Measurements from ENCODE around the gene EIF4ENIF1. TPM values are rescaled to one million over a fixed set of nuclear protein-coding genes. Genes with fewer than 3 reads are reported as not detected.

EIF4ENIF1 gene
- total RNA-seq, 1 experiment from 2014 or later: 6.2 TPM

DNA sequence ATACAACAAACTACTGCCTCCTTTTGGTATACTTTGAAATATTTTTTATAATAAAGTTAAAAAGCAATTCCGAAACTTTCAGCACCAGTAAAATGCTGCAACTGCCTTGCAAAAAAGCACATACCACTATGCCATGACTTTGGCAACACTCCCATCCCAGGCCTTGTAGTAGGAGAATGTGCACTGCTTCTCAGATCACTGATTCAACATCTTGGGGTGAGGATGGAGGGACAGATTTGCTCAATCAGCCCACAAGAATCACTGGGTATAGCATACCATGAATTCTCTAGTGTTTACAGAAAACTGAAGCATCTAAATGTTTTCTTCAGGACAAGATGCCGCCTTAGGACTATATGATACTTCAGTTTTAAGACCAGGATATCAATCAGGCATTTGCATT, 14.9 kb downstream of the EIF4ENIF1 start:
- H3K9me3 ChIP-seq: no peaks in the 10 kb centered on the region
- no peak for DNase-seq
- no peak overlapping the region for H3K4me3 ChIP-seq
- no peaks in the 10 kb centered on the region for H3K27me3 ChIP-seq
- peaks cover 41% of the 10 kb centered on the region for H3K36me3 ChIP-seq

DNA sequence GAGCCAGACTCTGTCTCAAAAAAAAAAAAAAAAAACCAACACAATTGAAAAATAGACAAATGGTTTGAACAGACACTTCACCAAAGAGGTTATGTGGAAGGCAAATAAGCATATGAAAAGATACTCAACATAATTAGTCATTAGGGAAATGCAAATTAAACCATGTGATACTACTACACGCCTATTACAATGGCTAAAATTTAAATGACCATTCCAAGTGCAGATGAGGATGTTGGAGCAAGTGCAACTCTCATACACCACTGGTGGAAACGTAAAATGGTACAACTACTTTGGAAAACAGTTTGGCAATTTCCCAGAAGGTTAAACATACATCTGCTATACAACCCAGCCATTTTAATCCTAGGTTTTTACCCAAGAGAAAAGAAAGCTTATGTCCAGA, 24.3 kb downstream of the EIF4ENIF1 start:
- no peak for DNase-seq
- Histone ChIP-seq H3K36me3 (peaks cover 58% of the 10 kb centered on the region), H3K9me3 (no peaks in the 10 kb centered on the region), H3K4me3 (no peak overlapping the region), H3K27me3 (no peaks in the 10 kb centered on the region)

GRCh38 chr22:31461699-31462098, 27.9 kb downstream of the EIF4ENIF1 start:
- Histone ChIP-seq H3K36me3 (peaks cover 46% of the 10 kb centered on the region), H3K27me3 (no peaks in the 10 kb centered on the region)
- DNase-seq: no peak

GRCh38 chr22:31451709-31452571, 37.7 kb downstream of the EIF4ENIF1 start:
- H3K4me3 ChIP-seq: no peak overlapping the region
- peak; percentile 5 for DNase-seq
- no peaks in the 10 kb centered on the region for H3K9me3 ChIP-seq
- H3K36me3 ChIP-seq: peaks cover 50% of the 10 kb centered on the region
- H3K27me3 ChIP-seq: no peaks in the 10 kb centered on the region

More at GRCh38 chr22:31461699-31462098, 27.9 kb downstream of the EIF4ENIF1 start:
- H3K9me3 ChIP-seq: no peaks in the 10 kb centered on the region
- H3K4me3 ChIP-seq: no peak overlapping the region

- Histone ChIP-seq H3K36me3 (peaks cover 46% of the 10 kb centered on the region), H3K9me3 (no peaks in the 10 kb centered on the region), H3K27me3 (no peaks in the 10 kb centered on the region), H3K4me3 (no peak overlapping the region)
- DNase-seq: no peak
Observed at GRCh38 chr22:31449506-31449905, 40.1 kb downstream of the EIF4ENIF1 start.

- H3K36me3 ChIP-seq: peaks cover 41% of the 10 kb centered on the region
- H3K27me3 ChIP-seq: no peaks in the 10 kb centered on the region
- H3K9me3 ChIP-seq: no peaks in the 10 kb centered on the region
- H3K4me3 ChIP-seq: no peak overlapping the region
- DNase-seq: no peak
Observed at GRCh38 chr22:31448382-31448781, 41.3 kb downstream of the EIF4ENIF1 start.

DNA sequence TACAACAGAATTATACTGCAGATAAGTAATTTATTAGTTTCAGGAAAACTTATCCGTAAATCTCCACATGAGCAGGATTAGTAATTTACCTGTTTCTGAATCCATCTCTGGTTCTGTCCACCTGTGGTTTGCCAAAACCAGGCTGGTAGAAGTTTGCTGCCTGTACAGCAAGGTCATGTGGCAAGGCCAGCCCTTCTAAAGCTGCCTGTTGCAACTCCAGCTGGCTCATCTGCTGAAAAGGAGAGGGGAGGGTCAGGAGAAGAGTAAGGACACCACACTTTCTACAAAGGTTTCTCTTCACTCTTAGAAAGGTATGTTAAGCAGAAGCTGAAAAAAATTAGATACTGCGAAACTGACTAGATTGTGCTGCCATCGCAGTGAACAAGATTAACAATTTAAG, 42.3 kb downstream of the EIF4ENIF1 start:
- H3K36me3 ChIP-seq: peaks cover 46% of the 10 kb centered on the region
- no peaks in the 10 kb centered on the region for H3K9me3 ChIP-seq
- no peaks in the 10 kb centered on the region for H3K27me3 ChIP-seq
- H3K4me3 ChIP-seq: no peak overlapping the region
- DNase-seq: no peak

GRCh38 chr22:31446767-31447166, 42.9 kb downstream of the EIF4ENIF1 start:
- no peak for DNase-seq
- Histone ChIP-seq H3K27me3 (no peaks in the 10 kb centered on the region), H3K9me3 (no peaks in the 10 kb centered on the region), H3K4me3 (no peak overlapping the region), H3K36me3 (peaks cover 48% of the 10 kb centered on the region)

DNA sequence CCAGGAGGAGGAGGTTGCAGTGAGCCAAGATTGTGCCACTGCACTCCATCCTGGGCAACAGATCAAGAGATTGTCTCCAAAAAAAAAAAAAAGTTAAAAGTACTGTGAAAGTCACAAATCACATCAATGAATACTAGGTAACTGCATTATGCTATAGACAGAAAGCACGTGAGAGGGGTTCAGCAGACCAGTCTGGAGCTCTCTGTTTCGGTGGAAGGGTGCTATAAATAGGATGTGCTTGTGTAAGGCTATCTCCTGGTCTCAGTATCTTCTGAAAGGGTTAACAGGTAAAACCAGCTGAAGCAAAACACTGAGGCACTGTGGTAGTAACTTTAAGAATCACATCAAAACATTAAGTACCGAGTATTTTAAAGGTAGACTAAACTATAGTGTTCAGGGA, 43.4 kb downstream of the EIF4ENIF1 start:
- no peak for DNase-seq
- Histone ChIP-seq H3K9me3 (no peaks in the 10 kb centered on the region), H3K27me3 (no peaks in the 10 kb centered on the region), H3K36me3 (peaks cover 52% of the 10 kb centered on the region), H3K4me3 (no peak overlapping the region)

GRCh38 chr22:31445642-31446041, 44.0 kb downstream of the EIF4ENIF1 start:
- DNase-seq: no peak
- H3K36me3 ChIP-seq: peaks cover 58% of the 10 kb centered on the region
- H3K27me3 ChIP-seq: no peaks in the 10 kb centered on the region
- H3K9me3 ChIP-seq: no peaks in the 10 kb centered on the region
- no peak overlapping the region for H3K4me3 ChIP-seq

- Histone ChIP-seq H3K4me3 (no peak overlapping the region), H3K27me3 (no peaks in the 10 kb centered on the region), H3K36me3 (peaks cover 65% of the 10 kb centered on the region), H3K9me3 (no peaks in the 10 kb centered on the region)
- no peak for DNase-seq
Observed at GRCh38 chr22:31443516-31443915, 46.1 kb downstream of the EIF4ENIF1 start.

- Histone ChIP-seq H3K4me3 (no peak overlapping the region), H3K36me3 (peaks cover 66% of the 10 kb centered on the region), H3K27me3 (no peaks in the 10 kb centered on the region), H3K9me3 (no peaks in the 10 kb centered on the region)
- DNase-seq: no peak
Observed at GRCh38 chr22:31442768-31443489, 46.7 kb downstream of the EIF4ENIF1 start.

DNA sequence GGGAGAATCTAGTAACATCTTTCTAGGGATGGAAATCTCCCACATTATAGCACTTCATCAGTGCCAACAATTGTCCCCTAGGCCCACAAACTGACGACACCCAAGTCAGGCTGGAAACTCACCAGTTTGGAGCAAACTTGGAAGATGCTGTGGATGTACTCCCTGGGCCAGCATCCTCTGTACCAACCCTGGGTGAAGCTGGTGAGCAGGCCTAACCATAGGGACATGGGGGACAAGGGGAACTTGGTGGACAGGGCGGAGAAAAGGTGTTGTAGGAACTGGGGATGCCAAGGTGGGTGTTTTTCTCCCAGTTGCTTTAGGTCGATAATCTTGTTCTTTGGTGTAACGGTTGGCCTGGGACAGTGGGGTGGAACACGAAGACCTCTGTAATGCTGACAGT, 48.0 kb downstream of the EIF4ENIF1 start:
- peaks cover 73% of the 10 kb centered on the region for H3K36me3 ChIP-seq
- no peaks in the 10 kb centered on the region for H3K9me3 ChIP-seq
- DNase-seq: no peak
- H3K4me3 ChIP-seq: no peak overlapping the region
- no peaks in the 10 kb centered on the region for H3K27me3 ChIP-seq

GRCh38 chr22:31440681-31441080, 49.0 kb downstream of the EIF4ENIF1 start:
- Histone ChIP-seq H3K27me3 (no peaks in the 10 kb centered on the region), H3K4me3 (no peak overlapping the region)
- no peak for DNase-seq

DNA sequence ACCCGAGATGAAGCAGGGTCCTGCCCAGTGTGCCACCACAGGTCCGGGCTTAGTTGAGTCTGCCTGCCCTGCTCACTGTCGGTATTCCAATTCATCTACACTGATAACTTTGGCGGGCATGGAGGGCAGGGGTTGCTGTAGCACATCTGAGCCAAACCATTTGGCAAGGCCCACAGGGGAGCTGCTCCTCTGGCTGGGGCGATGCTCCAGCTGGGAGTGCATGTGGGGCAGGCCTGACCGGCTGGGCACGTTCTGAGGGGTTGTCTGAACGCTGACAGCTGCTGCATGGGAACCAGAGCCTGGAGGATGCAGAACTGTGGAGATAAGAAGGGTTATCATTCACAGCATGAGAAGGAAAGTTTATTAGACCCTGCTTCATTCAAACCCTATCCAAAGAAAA, 49.8 kb downstream of the EIF4ENIF1 start:
- Histone ChIP-seq H3K4me3 (no peak overlapping the region), H3K9me3 (no peaks in the 10 kb centered on the region), H3K36me3 (peaks cover 81% of the 10 kb centered on the region), H3K27me3 (no peaks in the 10 kb centered on the region)
- no peak for DNase-seq

More at GRCh38 chr22:31440681-31441080, 49.0 kb downstream of the EIF4ENIF1 start:
- no peaks in the 10 kb centered on the region for H3K9me3 ChIP-seq
- peaks cover 79% of the 10 kb centered on the region for H3K36me3 ChIP-seq

GRCh38 chr22:31436132-31436531, 53.5 kb downstream of the EIF4ENIF1 start:
- Histone ChIP-seq H3K27me3 (no peaks in the 10 kb centered on the region), H3K9me3 (no peaks in the 10 kb centered on the region), H3K4me3 (no peak overlapping the region), H3K36me3 (peaks cover 91% of the 10 kb centered on the region)
- DNase-seq: no peak

- Histone ChIP-seq H3K36me3 (peaks cover 87% of the 10 kb centered on the region), H3K4me3 (no peak overlapping the region), H3K9me3 (no peaks in the 10 kb centered on the region), H3K27me3 (no peaks in the 10 kb centered on the region)
- no peak for DNase-seq
Observed at GRCh38 chr22:31431950-31432349, 57.7 kb downstream of the EIF4ENIF1 start.
